ENCODE measurements around the gene HEXD. TPM values are rescaled to one million over a fixed set of nuclear protein-coding genes. Genes with fewer than 3 reads are reported as not detected.
"Not testable (repeated sequence)": the region's sequence is repeated elsewhere in the genome, so short reads cannot be mapped to it uniquely, and the experiment has no call there.

HEXD gene
- total RNA-seq, 2 experiments from 2014 or later = 87.9 to 93.2 TPM

- no peak overlapping the region for H2AFZ ChIP-seq (ENCODE audit: low read length)
- POLR2A ChIA-PET = interaction anchor here (0.7 kb wide), 1 partner anchor 22 kb away, joined by 4 read pairs; no protein-coding TSS in a partner anchor
- no peak overlapping the region for H3K4me2 ChIP-seq (ENCODE audit: low read length)
- H3K79me2 ChIP-seq (ENCODE audit: insufficient read depth, low read depth, low read length) = no peaks in the 10 kb centered on the region
- TF ChIP-seq EZH2phosphoT487 (IDR thresholded peaks at IDR 0.05; ENCODE audit: borderline replicate concordance, low read depth, low read length) (no peak), CTCF (conservative IDR thresholded peaks at IDR 0.05; ENCODE audit: low read length) (no peak)
- intact Hi-C loops (cut with micrococcal nuclease; ENCODE audit: unreplicated experiment) = no loop called here
- H3K9me3 ChIP-seq (ENCODE audit: low read length) = no peaks in the 10 kb centered on the region
- BruUV-seq (replicated peaks) = no TSS peak
- no peaks in the 10 kb centered on the region for H4K20me1 ChIP-seq (ENCODE audit: insufficient read depth, low read length)
- no peaks in the 10 kb centered on the region for H3K36me3 ChIP-seq (ENCODE audit: insufficient read depth, low read length)
- no peak overlapping the region for H3K27ac ChIP-seq (ENCODE audit: low read depth, low read length, poor library complexity, severe bottlenecking)
- H3K4me3 ChIP-seq (ENCODE audit: low read depth, low read length, poor library complexity, severe bottlenecking) = no peak overlapping the region
- CTCF ChIA-PET (ENCODE audit: unreplicated experiment) = interaction anchor here (0.5 kb wide), 1 partner anchor 984 kb away, joined by 3 read pairs; the partner anchor contains the start of gene BAHCC1
- no peaks in the 10 kb centered on the region for H3K9me2 ChIP-seq (ENCODE audit: insufficient read depth, low read length)
- peaks cover 8% of the 10 kb centered on the region for H3K4me1 ChIP-seq (ENCODE audit: insufficient read depth, low read length, poor library complexity, severe bottlenecking)
- no peak for DNase-seq (ENCODE audit: low spot score)
Observed at GRCh38 chr17:82378741-82379021, 39.5 kb upstream of the HEXD start.

- Histone ChIP-seq H3K4me1 (ENCODE audit: insufficient read depth, low read length, poor library complexity, severe bottlenecking) (peaks cover 8% of the 10 kb centered on the region), H3K27ac (ENCODE audit: low read depth, low read length, poor library complexity, severe bottlenecking) (no peak overlapping the region), H3K79me2 (ENCODE audit: insufficient read depth, low read depth, low read length) (no peaks in the 10 kb centered on the region), H3K36me3 (ENCODE audit: insufficient read depth, low read length) (no peaks in the 10 kb centered on the region), H3K9me3 (ENCODE audit: low read length) (no peaks in the 10 kb centered on the region), H4K20me1 (ENCODE audit: insufficient read depth, low read length) (no peaks in the 10 kb centered on the region), H3K9me2 (ENCODE audit: insufficient read depth, low read length) (no peaks in the 10 kb centered on the region), H3K4me3 (ENCODE audit: low read depth, low read length, poor library complexity, severe bottlenecking) (no peak overlapping the region), H2AFZ (ENCODE audit: low read length) (no peak overlapping the region), H3K4me2 (ENCODE audit: low read length) (no peak overlapping the region)
- DNase-seq (ENCODE audit: low spot score) = no peak
- intact Hi-C loops (cut with micrococcal nuclease; ENCODE audit: unreplicated experiment) = no loop called here
- BruUV-seq (replicated peaks) = no TSS peak
- no peak for TF ChIP-seq EZH2phosphoT487 (IDR thresholded peaks at IDR 0.05; ENCODE audit: borderline replicate concordance, low read depth, low read length)
- no peak for TF ChIP-seq CTCF (conservative IDR thresholded peaks at IDR 0.05; ENCODE audit: low read length)
- CTCF ChIA-PET (ENCODE audit: unreplicated experiment) = no interaction called here
- POLR2A ChIA-PET = interaction anchor here (0.7 kb wide), 1 partner anchor 8 kb away, joined by 5 read pairs; no protein-coding TSS in a partner anchor
Observed at GRCh38 chr17:82380860-82381702, 37.1 kb upstream of the HEXD start.

GRCh38 chr17:82381703-82382009, 36.5 kb upstream of the HEXD start:
- POLR2A ChIA-PET = interaction anchor here (0.7 kb wide), 1 partner anchor 9 kb away, joined by 5 read pairs; no protein-coding TSS in a partner anchor
- H4K20me1 ChIP-seq (ENCODE audit: insufficient read depth, low read length); H3K27ac ChIP-seq (ENCODE audit: low read depth, low read length, poor library complexity, severe bottlenecking); H3K4me1 ChIP-seq (ENCODE audit: insufficient read depth, low read length, poor library complexity, severe bottlenecking); H3K4me3 ChIP-seq (ENCODE audit: low read depth, low read length, poor library complexity, severe bottlenecking); DNase-seq (ENCODE audit: low spot score); H2AFZ ChIP-seq (ENCODE audit: low read length); H3K36me3 ChIP-seq (ENCODE audit: insufficient read depth, low read length); CTCF ChIA-PET (ENCODE audit: unreplicated experiment); H3K9me3 ChIP-seq (ENCODE audit: low read length); H3K79me2 ChIP-seq (ENCODE audit: insufficient read depth, low read depth, low read length); BruUV-seq (replicated peaks); H3K9me2 ChIP-seq (ENCODE audit: insufficient read depth, low read length); H3K4me2 ChIP-seq (ENCODE audit: low read length); intact Hi-C loops (cut with micrococcal nuclease; ENCODE audit: unreplicated experiment): not testable (repeated sequence)

- H3K4me2 ChIP-seq (ENCODE audit: low read length); H3K4me1 ChIP-seq (ENCODE audit: insufficient read depth, low read length, poor library complexity, severe bottlenecking); H3K4me3 ChIP-seq (ENCODE audit: low read depth, low read length, poor library complexity, severe bottlenecking); DNase-seq (ENCODE audit: low spot score); BruUV-seq (replicated peaks); H3K9me2 ChIP-seq (ENCODE audit: insufficient read depth, low read length); H3K36me3 ChIP-seq (ENCODE audit: insufficient read depth, low read length); CTCF ChIA-PET (ENCODE audit: unreplicated experiment); H3K9me3 ChIP-seq (ENCODE audit: low read length); intact Hi-C loops (cut with micrococcal nuclease; ENCODE audit: unreplicated experiment); H3K27ac ChIP-seq (ENCODE audit: low read depth, low read length, poor library complexity, severe bottlenecking); H4K20me1 ChIP-seq (ENCODE audit: insufficient read depth, low read length); H2AFZ ChIP-seq (ENCODE audit: low read length); H3K79me2 ChIP-seq (ENCODE audit: insufficient read depth, low read depth, low read length): not testable (repeated sequence)
- POLR2A ChIA-PET = interaction anchor here (0.7 kb wide), 1 partner anchor 10 kb away, joined by 5 read pairs; no protein-coding TSS in a partner anchor
Observed at GRCh38 chr17:82382220-82382932, 35.8 kb upstream of the HEXD start.
